ENCODE data around the gene CLEC17A. TPM values are rescaled to one million over a fixed set of nuclear protein-coding genes. Genes with fewer than 3 reads are reported as not detected.
"Not testable (repeated sequence)": the region's sequence is repeated elsewhere in the genome, so short reads cannot be mapped to it uniquely, and the experiment has no call there.

CLEC17A gene
- total RNA-seq, 2 experiments from 2014 or later = 0.60 to 0.83 TPM

- peak; percentile 38 for DNase-seq
- no peaks in the 10 kb centered on the region for H3K9me3 Mint-ChIP-seq
- ATAC-seq = peak; percentile 26
- no peak for TF ChIP-seq CTCF (IDR thresholded peaks at IDR 0.05)
- no peak overlapping the region for H3K4me3 Mint-ChIP-seq
- no peaks in the 10 kb centered on the region for H3K36me3 Mint-ChIP-seq (ENCODE audit: low read depth)
- peaks cover 18% of the 10 kb centered on the region for H3K4me1 Mint-ChIP-seq (ENCODE audit: low read depth)
- intact Hi-C loops (cut with micrococcal nuclease) = loop anchor here (10.0 kb wide), 1 partner anchor 307 kb away; the partner anchor contains the start of gene OR7A17
- ChIA-PET CTCF (interaction anchor here (11.0 kb wide), 1 partner anchor 109 kb away, joined by 276 read pairs; the partner anchor contains the start of gene ZNF333), POLR2A (no interaction called here)
- H3K27ac Mint-ChIP-seq = peak overlapping the region; percentile 13
- no peaks in the 10 kb centered on the region for H3K27me3 Mint-ChIP-seq
These were observed 4.9 kb upstream of the CLEC17A start for GRCh38 chr19:14577885-14578427.

- CTCF ChIA-PET = interaction anchor here (1.3 to 11.0 kb wide), 3 partner anchors 9 to 107 kb away, joined by 3 to 276 read pairs (median 5); partner anchors contain the start of genes NDUFB7 and ZNF333
- no peaks in the 10 kb centered on the region for H3K36me3 Mint-ChIP-seq (ENCODE audit: low read depth)
- no peak overlapping the region for H3K4me3 Mint-ChIP-seq
- H3K4me1 Mint-ChIP-seq (ENCODE audit: low read depth) = peaks cover 19% of the 10 kb centered on the region
- no peak for TF ChIP-seq CTCF (IDR thresholded peaks at IDR 0.05)
- ATAC-seq (peak; percentile 37), DNase-seq (peak; percentile 79)
- no peaks in the 10 kb centered on the region for H3K27me3 Mint-ChIP-seq
- peak overlapping the region; percentile 74 for H3K27ac Mint-ChIP-seq
- intact Hi-C loops (cut with micrococcal nuclease) = no loop called here
- no peaks in the 10 kb centered on the region for H3K9me3 Mint-ChIP-seq
- POLR2A ChIA-PET = interaction anchor here (0.6 to 1.0 kb wide), 3 partner anchors 20 to 111 kb away, joined by 3 to 4 read pairs (median 4); no protein-coding TSS in a partner anchor
These were observed 2.2 kb upstream of the CLEC17A start for GRCh38 chr19:14580623-14581237.

GRCh38 chr19:14584372-14584771, 1.5 kb downstream of the CLEC17A start:
- H3K36me3 Mint-ChIP-seq (ENCODE audit: low read depth); H3K27ac Mint-ChIP-seq; CTCF ChIA-PET; ATAC-seq; H3K4me3 Mint-ChIP-seq; H3K9me3 Mint-ChIP-seq; DNase-seq; H3K27me3 Mint-ChIP-seq; intact Hi-C loops (cut with micrococcal nuclease): not testable (repeated sequence)
- POLR2A ChIA-PET = interaction anchor here (0.6 kb wide), 1 partner anchor 20 kb away, joined by 3 read pairs; no protein-coding TSS in a partner anchor
- H3K4me1 Mint-ChIP-seq (ENCODE audit: low read depth) = peaks cover 22% of the 10 kb centered on the region

- H3K36me3 Mint-ChIP-seq (ENCODE audit: low read depth); intact Hi-C loops (cut with micrococcal nuclease); H3K4me3 Mint-ChIP-seq; H3K9me3 Mint-ChIP-seq; H3K27ac Mint-ChIP-seq; POLR2A ChIA-PET; H3K27me3 Mint-ChIP-seq: not testable (repeated sequence)
- DNase-seq (peak; percentile 68), ATAC-seq (peak; percentile 93)
- peaks cover 22% of the 10 kb centered on the region for H3K4me1 Mint-ChIP-seq (ENCODE audit: low read depth)
- CTCF ChIA-PET = interaction anchor here (1.3 kb wide), 1 partner anchor 100 kb away, joined by 3 read pairs; no protein-coding TSS in a partner anchor
These were observed 2.3 kb downstream of the CLEC17A start for GRCh38 chr19:14585187-14585586.

- ATAC-seq (peak; percentile 74), DNase-seq (peak; percentile 68)
- peaks cover 15% of the 10 kb centered on the region for H3K4me1 Mint-ChIP-seq (ENCODE audit: low read depth)
- H3K4me3 Mint-ChIP-seq; H3K27me3 Mint-ChIP-seq; POLR2A ChIA-PET; H3K27ac Mint-ChIP-seq; intact Hi-C loops (cut with micrococcal nuclease); CTCF ChIA-PET; H3K36me3 Mint-ChIP-seq (ENCODE audit: low read depth); H3K9me3 Mint-ChIP-seq: not testable (repeated sequence)
These were observed 6.5 kb downstream of the CLEC17A start for GRCh38 chr19:14589433-14589832.

GRCh38 chr19:14595558-14595957, 12.7 kb downstream of the CLEC17A start:
- TF ChIP-seq CTCF (IDR thresholded peaks at IDR 0.05) = no peak
- CTCF ChIA-PET = no interaction called here
- intact Hi-C loops (cut with micrococcal nuclease) = no loop called here
- Mint-ChIP-seq H3K27ac (no peak overlapping the region), H3K4me1 (ENCODE audit: low read depth) (no peaks in the 10 kb centered on the region), H3K9me3 (peaks cover 6% of the 10 kb centered on the region), H3K27me3 (no peaks in the 10 kb centered on the region), H3K4me3 (no peak overlapping the region), H3K36me3 (ENCODE audit: low read depth) (peaks cover 2% of the 10 kb centered on the region)
- DNase-seq = no peak
- no peak for ATAC-seq
- POLR2A ChIA-PET = no interaction called here
